ENCODE data around the gene APOL2.
"Not testable (repeated sequence)": the region's sequence is repeated elsewhere in the genome, so short reads cannot be mapped to it uniquely, and the experiment has no call there.

APOL2 gene

DNA sequence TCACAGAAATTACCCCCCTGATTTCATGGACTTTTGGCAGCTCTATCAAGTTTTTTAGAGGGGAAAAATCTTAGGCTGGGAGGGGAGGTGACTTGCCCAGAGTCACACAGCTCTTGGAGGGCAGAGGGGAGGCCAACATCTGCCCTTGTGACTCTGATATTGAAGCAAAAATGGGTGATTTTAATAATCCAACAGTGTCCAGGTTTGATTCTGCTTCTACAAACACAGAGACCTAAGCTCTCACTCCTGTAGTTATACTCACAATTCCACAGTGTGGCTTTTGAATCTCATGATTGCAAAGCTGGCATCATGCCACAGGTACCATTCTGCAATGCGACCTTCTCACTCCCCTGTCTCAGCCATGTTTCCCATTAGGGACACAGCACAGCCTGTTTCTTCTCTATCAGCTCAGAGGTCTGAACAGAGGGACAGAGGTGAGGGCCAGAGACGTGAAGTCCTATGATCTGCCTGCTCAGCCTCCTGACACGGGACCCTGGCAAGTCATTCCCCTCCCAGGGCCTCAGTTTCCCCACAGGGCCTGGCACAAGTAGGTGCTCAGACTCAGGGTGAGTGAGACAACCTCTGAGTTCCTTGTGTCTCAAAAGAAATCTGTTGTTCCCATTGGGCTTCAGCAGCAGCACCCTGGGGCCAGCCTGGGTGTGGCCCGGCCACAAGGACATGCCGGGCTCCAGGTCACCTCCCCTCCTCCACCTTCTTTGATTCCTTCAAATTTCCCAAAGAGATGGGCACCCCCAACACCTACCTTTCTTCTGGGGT is 766 bp downstream of the APOL2 start:
- no peak for DNase-seq

DNA sequence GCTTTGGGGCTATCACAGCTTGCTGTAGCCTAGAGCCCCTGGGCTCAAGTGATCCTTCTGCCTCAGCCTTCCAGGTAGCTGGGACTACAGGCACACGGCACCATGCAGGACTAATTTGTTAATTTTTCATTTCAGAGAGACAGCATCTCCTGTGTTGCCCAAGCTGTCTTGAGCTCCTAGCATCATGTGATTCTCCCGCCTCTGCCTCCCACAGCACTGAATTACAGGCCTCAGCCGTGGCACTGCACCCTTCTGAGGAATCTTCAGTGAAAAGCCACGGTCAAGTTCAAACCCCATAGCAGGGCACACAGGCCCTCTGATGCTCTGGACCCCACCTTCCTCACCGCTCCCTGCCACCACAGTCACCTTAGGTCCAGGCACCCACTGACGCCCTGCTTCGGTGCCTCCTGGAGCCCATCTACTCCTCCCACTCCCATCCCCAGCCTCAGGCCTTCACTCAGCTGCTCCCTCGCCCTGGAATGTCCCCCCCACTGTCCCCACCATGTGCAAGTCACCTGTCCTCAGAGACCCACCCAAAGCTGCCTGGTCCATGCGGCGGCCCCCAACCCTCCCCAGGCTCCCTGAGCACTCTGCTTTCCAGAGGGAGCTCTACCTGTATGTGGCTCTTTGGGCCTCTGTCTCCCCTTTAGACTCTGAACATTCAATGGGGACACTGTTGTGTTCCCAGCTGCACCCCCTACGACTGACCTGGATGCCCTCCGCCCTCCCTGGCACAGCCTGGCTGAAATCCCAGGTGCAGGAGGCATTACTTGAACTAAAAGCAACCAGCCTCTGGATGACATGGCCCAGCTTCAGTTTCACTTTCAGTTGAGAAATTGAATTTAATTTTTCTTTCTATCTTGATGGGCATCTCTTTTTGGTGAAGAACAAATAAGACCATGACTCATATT is 1.6 kb downstream of the APOL2 start:
- no peak for DNase-seq

DNA sequence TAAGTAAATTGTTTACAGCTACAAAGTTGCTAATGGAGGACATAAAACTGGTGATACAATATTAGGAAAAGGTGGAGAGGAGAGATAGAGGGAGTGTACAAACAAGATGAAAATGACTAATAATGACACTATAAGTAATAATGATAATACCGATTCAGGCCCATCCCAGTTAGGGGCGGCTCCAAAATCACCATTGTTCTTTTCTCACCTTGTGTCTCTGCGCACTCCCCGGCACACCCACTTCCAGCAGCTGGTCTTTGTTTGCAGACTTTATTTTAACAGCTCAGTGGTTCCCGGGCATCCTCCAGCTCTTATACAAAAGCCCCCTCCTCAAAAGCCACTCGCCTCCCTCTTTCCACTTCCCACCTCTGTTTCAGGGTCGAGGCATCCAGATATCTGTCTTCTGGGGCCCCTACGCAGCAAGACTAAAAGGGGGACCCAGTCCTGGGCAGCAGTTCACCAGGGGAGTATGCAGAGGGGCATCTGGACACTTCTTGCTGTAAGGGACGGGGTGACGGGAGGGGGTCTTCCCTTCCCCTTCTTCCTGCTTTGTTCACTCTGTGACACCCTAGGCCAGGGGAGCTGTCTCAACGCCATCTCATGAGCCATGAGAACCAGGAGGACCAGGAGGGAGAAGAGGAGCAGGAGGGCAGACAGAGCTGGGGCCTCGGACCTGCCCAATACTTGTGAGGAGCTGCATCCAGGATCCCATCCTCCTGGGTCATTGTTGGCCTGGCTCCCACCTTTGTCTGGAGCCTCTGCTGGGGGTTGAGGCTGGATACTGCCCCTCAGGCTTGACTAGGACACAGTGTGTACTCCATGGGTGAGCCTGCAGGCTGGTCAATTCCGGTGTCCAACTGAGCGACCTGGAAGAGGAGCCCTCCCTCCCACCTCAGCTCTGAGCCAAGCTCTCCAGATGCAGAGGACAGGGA is 2.7 kb downstream of the APOL2 start:
- DNase-seq, result no peak

DNA sequence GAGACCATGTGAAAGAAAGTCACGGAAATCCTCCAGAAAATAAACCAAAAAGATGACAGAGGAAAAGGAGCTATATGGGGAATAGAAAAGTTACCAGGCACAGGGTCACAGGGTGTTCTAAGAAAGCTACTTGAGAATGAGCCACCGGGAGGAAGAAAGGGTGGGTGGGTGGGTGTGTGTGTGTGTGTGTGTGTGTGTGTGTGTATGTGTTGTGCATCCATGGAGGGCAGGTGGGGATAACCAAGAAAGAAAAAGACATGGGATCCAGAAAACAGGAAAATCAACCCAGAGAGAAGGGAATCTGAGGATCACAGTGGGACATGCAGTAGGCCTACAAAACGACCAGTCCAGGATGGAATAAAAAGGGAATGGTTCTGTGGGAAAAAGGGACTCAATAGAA is 3.7 kb downstream of the APOL2 start:
- no peak for DNase-seq

DNA sequence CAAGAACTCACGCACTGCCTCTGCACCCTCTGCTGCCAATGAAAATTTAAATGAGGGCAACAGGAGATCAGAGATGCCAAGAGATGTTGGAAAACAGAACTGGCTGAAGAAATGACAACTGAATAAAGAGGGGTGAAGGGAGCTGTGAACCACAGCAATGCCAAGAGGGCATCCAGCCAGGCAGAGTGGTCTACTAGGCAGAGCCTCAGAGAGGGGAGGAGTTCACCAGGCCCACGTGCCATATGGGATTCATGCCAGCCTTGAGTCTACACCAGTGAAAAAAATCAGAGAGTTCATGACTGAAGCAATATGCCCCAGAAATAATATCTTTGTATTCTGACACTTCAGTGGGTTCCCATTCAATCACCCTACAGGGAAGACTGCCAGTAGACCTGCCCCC is 4.4 kb downstream of the APOL2 start:
- no peak for DNase-seq

DNA sequence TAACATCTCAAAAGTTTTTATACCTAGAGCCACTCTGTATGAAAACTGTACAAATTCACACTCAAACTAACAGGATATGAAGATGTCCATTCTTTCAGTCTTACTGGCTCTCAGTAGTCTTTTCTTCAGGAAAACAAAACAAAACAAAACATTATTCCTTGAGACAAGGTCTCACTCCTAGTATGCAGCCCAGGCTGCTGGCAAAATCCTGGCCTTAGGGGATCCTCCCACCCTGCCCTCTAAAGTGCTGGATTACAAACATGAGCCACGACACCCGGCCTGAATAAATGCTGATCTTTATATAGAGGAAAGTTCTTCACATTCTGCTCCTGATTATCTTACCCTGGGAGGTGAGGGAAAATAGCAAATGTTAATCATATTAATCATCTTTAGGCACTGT is 5.1 kb downstream of the APOL2 start:
- no peak for DNase-seq

DNA sequence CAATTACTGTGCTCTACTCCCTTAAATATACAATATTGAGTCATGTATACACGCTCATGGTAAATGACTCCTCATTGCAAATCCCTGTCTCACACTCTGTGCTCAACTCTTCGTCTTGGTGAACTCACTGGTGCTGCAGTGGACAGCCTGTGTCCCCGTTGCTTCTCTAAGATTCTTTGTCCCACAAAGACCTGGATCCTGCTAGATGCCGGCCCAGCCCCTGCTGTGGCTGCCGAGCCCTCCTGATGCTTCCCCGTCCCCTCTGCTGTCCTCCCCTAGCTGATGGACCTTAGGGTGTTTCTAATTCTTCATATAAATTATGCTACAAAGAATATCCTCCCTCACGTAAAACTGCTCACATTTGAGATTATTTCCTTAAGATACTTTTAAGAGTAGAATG is 5.5 kb downstream of the APOL2 start:
- DNase-seq, result no peak

DNA sequence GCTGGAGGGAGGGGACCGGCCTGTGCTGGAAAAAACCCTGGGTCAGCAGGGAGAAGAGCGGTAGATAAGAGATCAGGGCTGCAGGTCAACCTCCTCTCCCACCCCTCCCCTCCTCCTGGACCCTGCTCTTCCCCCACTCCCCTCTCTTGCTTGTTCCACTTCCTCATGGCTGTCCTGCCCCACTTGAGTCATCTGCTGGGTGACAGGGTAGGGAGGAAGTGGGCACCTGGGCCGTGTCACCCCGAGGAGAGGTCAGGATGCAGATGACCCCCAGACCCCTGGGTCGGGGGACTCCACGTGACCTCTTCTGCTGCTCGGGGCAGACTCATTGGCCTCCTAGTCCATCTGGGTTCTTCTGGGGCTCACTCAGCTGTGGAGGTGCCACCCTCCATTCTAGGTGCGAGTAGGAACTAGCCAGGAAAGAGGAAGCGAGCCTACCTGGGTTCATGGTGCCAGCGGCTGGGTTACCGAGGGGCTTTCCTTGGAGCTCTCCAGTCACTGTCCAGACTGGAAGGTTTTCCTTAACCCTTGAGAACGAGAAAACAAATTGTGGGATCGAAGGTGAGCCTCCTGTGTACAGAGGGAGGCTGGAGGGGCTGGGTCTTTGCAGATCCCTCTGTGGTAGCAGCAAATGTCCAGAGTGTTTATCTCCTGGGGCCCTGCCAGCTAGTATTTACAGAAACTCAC is 6.5 kb downstream of the APOL2 start:
- DNase-seq, result no peak

DNA sequence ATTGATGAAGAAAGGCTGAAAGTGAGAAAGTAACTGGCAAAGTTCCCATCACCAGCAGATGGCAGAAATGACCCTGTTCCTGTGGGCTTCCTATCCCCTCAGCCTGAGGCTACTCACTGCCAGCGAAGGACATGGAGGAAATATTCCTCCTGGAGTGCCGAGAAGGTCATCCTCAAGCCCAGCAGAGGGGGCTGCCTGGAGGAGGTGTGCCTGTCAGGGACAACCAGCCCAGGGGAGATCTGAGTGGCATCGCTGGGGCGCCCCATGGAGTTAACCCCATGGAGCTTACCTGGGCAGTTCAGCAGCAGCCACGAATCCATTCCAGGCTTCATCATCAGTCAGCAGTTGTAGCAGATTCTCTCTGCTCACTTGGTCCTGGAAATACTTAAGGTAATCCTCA is 8.3 kb downstream of the APOL2 start:
- not testable (repeated sequence) for DNase-seq

DNA sequence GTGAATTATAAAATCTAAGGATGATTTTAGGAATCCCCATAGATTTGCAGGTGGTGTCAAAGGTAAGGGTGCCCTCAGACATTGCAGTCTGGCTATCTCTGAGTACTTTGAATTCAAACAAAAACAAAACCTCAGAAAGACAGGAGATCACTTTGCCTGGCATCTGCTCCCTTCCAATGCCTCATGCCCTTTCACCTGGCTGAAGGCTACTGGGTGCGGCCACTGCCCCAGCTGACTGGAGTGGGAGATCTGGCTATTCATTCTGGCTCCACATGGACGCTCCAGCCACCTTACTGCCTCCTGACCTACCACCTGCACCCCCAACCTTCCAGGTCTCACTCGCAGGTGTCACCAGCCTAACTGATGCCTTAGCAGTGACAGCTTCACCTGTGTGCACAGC is 9.7 kb downstream of the APOL2 start:
- not testable (repeated sequence) for DNase-seq

DNA sequence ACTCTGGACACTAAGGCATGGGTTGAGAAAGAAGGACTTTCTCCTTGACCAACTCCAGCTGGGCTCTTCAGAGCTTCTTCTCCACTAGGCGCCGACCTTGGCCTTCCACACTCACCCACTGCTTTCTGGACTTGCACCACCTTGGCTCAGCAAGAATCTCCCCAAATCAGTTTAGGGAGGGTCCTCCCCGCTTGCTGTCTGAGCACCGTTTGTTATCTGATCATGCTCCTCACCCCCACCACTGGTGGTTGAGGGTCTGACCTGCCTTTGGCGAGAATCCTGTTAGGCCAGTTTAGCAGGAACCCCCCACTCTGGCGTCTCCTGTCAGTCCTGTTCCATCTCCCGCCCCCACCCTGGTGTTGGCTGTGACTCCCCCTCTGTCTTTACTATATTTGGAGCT is 10.4 kb downstream of the APOL2 start:
- DNase-seq, result no peak

DNA sequence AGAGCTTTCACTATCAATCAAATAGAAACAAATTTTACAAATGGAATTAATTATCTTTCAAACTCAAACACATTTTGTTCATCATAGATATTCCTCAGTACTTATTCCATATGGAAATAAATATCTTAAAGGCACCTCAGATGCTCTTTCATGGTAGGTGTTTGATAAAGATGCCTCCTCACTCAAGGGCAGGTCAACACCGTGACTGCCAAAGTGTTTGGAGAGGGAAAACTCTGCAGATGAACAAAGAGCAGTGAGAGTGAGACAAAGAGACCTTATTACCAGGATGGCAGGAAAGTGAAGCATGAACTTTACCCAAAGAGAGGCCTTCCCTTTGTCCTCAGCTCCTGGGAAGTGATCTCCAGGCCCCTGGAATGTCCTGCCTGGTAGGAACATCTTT is 11.0 kb downstream of the APOL2 start:
- not testable (repeated sequence) for DNase-seq

DNA sequence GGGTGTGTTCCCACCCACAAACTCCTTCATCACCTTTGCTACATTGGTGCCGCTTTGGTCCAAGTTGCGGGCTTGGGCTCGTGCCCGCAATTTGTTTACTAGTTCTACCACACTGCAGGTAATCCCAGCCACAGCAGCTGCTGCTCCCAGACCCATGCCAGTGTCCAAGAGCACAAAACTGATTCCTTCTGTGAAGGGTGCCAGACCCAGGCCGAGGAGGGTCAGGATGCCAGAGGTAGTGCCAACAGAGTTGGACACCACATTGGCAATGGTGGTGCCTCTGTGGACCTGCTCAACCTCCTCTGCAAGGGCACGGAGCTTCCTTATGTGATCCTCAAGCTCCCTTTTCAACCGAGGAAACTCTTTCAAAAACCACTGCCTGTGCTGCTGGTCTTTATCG is 11.5 kb downstream of the APOL2 start:
- no peak for DNase-seq

DNA sequence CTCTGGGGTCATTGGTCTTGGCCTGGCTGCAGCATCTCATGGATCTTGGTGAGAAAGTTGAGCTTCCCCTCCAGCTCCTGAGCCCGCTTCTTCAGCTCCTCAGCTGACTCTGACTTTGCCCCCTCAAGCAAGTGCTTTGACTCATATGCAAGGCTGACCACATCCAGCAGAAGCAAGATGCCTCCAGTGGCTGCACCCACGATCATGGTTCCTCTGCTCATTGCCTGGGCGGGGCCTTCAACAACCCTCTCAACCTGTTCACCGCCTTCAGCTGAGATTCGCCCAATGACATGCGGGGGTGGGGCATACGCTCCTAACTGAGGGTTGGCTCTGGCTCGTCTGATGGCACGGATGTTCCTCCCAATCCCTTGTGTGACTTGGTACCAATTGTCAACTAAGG is 11.9 kb downstream of the APOL2 start:
- no peak for DNase-seq

DNA sequence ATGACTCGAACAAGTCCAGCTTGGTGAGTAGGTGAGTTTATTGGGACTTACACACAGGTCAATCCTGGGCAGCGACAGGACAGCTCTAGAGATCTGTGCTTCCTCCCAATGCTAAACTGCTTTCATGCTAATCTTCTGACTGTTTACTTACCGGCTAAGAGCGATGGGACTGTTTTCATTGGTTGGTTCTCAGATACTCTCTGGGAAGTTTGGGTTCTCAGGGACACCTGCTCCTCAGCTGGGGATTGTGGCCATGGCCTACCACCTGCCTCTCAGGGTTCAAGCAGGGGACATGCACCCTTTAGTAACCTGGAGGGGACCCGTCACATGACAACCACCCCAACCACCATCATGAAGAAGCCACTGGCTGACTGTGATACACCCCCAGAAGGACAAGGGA is 13.1 kb downstream of the APOL2 start:
- no peak for DNase-seq

DNA sequence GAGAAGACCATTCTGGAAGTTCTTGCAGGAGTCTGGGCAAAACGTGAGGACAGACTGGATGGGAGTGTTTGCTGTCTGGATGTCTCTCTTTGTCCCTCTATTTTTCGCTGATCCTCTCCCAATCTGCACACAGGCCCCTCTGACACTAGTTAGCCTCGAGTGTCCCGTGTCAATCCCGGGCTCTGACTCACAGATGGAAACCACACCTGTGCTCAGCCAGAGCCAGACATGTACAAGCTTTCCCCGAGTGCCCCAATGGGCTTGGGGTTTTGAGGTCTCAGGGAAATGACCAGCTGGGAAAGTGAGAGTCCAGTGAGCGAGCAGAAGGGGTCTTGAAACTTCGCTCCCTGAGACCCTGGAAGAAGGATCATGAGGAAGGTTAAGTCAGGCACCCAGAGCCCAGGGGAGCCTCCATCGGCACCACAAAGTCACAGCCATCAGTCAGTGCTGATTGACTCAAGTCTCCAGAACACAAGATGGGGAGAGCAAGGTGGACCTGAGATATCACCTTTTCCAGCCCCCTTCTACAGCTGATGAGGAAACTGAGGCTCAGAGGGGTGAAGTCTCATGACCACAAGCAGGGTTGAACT is 13.9 kb downstream of the APOL2 start:
- DNase-seq, result no peak

DNA sequence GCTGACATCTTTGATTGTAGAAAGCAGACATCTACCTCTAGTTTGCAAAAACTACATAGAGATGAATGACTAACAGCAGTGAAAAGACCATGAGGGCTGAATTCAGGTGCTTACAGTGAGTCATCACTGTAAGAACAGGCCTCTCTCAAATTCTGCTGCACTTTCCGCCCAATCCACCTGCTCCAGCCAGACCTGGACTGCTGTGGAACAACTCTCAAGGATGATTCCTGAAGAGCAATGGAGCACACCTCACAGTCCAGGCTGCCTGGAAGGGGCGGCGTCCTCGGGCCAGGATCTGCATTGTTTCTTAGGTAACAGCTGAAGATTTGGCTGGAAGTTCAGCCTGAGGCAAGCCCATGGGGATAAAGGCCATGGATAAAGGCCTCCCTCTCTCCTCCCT is 15.1 kb downstream of the APOL2 start:
- no peak for DNase-seq

DNA sequence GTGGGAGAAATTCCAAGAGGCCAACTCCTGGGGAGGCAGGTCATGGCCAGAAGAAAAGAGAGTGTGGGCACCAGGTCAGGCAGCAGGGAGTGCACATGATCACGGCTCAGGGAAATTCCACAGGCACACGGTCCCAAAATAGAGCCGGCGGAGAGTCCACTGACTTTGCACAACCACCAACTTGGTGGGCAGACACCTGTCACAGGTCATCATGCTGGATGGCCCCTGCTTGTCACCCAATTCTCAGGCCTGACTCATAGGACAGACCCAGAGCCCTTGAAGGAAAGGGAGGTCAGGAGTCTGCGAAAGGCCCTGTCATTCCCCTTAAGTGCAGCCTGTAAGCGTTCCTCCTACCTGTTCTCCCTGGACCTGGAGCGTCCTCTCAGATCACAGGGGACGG is 15.8 kb downstream of the APOL2 start:
- DNase-seq, result peak; percentile 41

DNA sequence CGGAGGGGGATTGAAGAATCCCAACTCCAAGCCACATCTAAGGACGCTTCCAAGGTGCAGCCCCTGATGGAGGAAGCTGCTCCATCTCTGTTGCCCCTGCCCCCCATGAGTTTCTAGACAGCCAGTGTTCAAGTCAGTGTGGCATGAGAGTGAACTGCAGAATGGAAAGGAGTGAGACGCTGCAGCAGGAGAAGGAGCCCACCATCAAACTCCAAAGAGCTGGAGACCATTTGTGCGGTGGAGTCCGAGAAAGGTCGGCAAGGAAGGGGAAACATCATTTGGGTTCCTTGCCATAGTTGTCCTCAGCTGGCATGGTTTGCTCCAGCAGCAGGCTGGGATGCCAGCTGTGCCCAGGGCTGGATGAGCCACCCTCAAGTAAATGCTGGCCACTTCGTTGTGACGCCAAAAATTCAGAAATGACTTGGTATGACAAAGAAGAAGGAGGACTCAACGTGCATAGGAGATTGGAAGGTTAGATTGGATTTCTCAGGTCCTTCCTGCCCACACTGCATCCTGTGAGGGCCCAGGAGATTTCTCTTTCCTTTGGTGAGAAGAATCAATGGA is 16.4 kb downstream of the APOL2 start:
- DNase-seq, result no peak

DNA sequence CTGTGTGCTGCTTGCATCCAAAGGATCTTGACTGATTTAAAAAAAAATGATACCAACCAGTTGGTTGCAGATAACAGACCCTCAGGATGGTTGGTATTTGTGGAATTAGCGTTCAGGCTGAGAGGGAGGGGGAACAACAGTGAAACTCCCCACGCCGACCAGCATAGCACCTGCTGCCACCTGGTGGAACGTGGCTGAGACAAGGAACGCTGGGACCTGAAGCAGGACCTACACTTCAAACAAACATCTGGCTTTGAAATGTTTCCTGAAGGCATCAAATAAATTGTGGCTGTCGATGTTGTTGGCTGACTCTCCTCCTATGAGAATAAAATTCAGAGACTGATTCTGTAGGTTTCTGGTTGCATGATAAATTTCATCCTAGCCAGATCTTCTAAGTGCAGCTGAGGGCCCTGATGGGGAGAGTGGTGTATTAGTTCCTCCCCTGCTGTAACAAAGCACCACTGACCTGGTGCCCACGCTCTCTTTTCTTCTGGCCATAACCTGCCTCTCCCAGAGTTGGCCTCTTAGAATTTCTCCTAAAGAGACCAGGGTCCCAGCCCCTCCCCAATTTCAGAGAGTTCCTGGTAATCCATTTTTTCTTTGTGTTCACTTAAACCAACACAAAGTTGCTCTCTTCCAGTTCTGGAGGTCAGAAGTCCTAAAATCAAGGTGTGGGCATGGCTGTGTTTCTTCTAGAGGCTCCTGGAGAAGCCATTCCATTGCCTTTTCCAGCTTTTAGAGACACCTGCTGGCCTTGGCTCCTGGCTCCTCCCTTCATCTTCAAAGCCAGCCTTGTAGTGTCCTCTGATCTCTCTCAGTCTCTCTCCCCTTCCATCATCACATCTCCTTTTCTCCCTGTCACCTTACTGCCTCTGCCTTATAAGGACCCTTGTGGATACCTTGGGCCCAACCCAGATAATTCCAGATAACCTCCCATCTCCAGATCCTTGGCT is 17.3 kb downstream of the APOL2 start:
- peak; percentile 66 for DNase-seq
